IMR-90 (cell line): ENCODE data around the gene TMBIM6. TPM values are rescaled to one million over a fixed set of nuclear protein-coding genes. Genes with fewer than 3 reads are reported as not detected.

ENCODE experiments used
- ATAC-seq: fragments of 200-7000 bp; cut with Tn5 transposase; 2 replicates; pipeline ENCODE4 v1.9.1; 2020; ENCODE audit warnings: low read depth, mild to moderate bottlenecking, moderate library complexity
- BruUV-seq: library from RNA; stranded (reverse); fragments of 400-500 nt; replicated peaks from 2 replicates; lab custom pipeline; 2021; lab: Mats Ljungman, UMichigan
- CTCF ChIA-PET: fragments of 300-600 bp; formaldehyde crosslinking; extraction: SDS; loops from one replicate; lab custom pipeline; 2021; ENCODE audit warnings: antibody characterized with exemption; lab: Yijun Ruan, JAX
- POLR2A ChIA-PET: fragments of 300-600 bp; sonication (Branson Sonifier 250); formaldehyde crosslinking; loops from one replicate; lab custom pipeline; 2022; ENCODE audit warnings: antibody characterized with exemption; ENCODE audit not compliant: unreplicated experiment; lab: Charles Lee
- DNase-seq: peaks from one replicate; pipeline ENCODE4 v3.0.0; 2013
- H2AFZ ChIP-seq: replicated peaks from 2 replicates; pipeline ENCODE3; 2013; ENCODE audit warnings: low read length, mild to moderate bottlenecking; ENCODE audit not compliant: poor library complexity
- H2AK5ac ChIP-seq: 2 replicates; pipeline ENCODE4 v1.6.1; 2013; ENCODE audit warnings: low read depth, low read length, inconsistent platforms
- H2AK9ac ChIP-seq: replicated peaks from 2 replicates; pipeline ENCODE3; 2013; ENCODE audit warnings: mild to moderate bottlenecking, low read depth, low read length, moderate library complexity; ENCODE audit not compliant: poor library complexity
- H2BK120ac ChIP-seq: 2 replicates; pipeline ENCODE4 v1.6.1; 2013; ENCODE audit warnings: low read depth, low read length, inconsistent platforms
- H2BK15ac ChIP-seq: 3 replicates; pipeline ENCODE4 v1.6.1; 2013; ENCODE audit warnings: low read depth, low read length, inconsistent platforms
- H2BK20ac ChIP-seq: 2 replicates; pipeline ENCODE4 v1.6.1; 2013; ENCODE audit warnings: low read depth, mild to moderate bottlenecking, inconsistent platforms, low read length, moderate library complexity
- H2BK5ac ChIP-seq: 2 replicates; pipeline ENCODE4 v1.6.1; 2013; ENCODE audit warnings: mild to moderate bottlenecking, low read depth, low read length, inconsistent platforms; ENCODE audit not compliant: poor library complexity, severe bottlenecking
- H3K14ac ChIP-seq: replicated peaks from 2 replicates; pipeline ENCODE4 v1.6.1; 2013; ENCODE audit warnings: low read depth, low read length, inconsistent platforms
- H3K18ac ChIP-seq: 2 replicates; pipeline ENCODE4 v1.6.1; 2013; ENCODE audit warnings: low read depth, low read length, control low read depth
- H3K23ac ChIP-seq: 2 replicates; pipeline ENCODE4 v1.6.1; 2013; ENCODE audit warnings: low read depth, low read length, inconsistent platforms
- H3K27ac ChIP-seq: 2 replicates; pipeline ENCODE4 v1.5.1; 2013; ENCODE audit warnings: mild to moderate bottlenecking, control low read depth, low read length; ENCODE audit not compliant: insufficient read depth
- H3K27me3 ChIP-seq: 2 replicates; pipeline ENCODE4 v1.6.1; 2013; ENCODE audit warnings: low read length; ENCODE audit not compliant: control insufficient read depth, insufficient read depth
- H3K36me3 ChIP-seq: 2 replicates; pipeline ENCODE4 v1.6.1; 2013; ENCODE audit warnings: low read length, mixed read lengths; ENCODE audit not compliant: control insufficient read depth, insufficient read depth
- H3K4ac ChIP-seq: 2 replicates; pipeline ENCODE4 v1.6.1; 2013; ENCODE audit warnings: low read depth, low read length, inconsistent platforms
- H3K4me1 ChIP-seq: 2 replicates; pipeline ENCODE4 v1.6.1; 2013; ENCODE audit warnings: low read length, mixed read lengths; ENCODE audit not compliant: control insufficient read depth, insufficient read depth
- H3K4me2 ChIP-seq: 2 replicates; pipeline ENCODE4 v1.6.1; 2013; ENCODE audit warnings: low read depth, mild to moderate bottlenecking, control low read depth, low read length, moderate library complexity
- H3K4me3 ChIP-seq: 2 replicates; pipeline ENCODE4 v1.5.1; 2013; ENCODE audit warnings: low read depth, mild to moderate bottlenecking, control low read depth, low read length, moderate library complexity; ENCODE audit not compliant: insufficient read depth
- H3K56ac ChIP-seq: 2 replicates; pipeline ENCODE4 v1.6.1; 2013; ENCODE audit warnings: low read length, inconsistent platforms; ENCODE audit not compliant: insufficient read depth; ENCODE audit errors: extremely low read depth
- H3K79me1 ChIP-seq, 2 experiments: 2 replicates each; pipeline ENCODE4 v1.6.1; 2013; ENCODE audit warnings: low read length in 2 of 2, inconsistent platforms in 1 of 2, low read depth in 1 of 2
- H3K9ac ChIP-seq: 2 replicates; pipeline ENCODE4 v1.6.1; 2013; ENCODE audit warnings: low read depth, low read length, control low read depth
- H3K9me1 ChIP-seq: 2 replicates; pipeline ENCODE4 v1.6.1; 2013; ENCODE audit warnings: low read length, inconsistent platforms; ENCODE audit not compliant: insufficient read depth
- H3K9me3 ChIP-seq: 2 replicates; pipeline ENCODE4 v1.6.1; 2013; ENCODE audit warnings: low read length; ENCODE audit not compliant: control insufficient read depth, insufficient read depth
- H4K20me1 ChIP-seq: 2 replicates; pipeline ENCODE4 v1.6.1; 2013; ENCODE audit warnings: low read length, inconsistent platforms; ENCODE audit not compliant: insufficient read depth
- H4K5ac ChIP-seq: 2 replicates; pipeline ENCODE4 v1.6.1; 2013; ENCODE audit warnings: mild to moderate bottlenecking, low read depth, low read length, control low read depth
- H4K8ac ChIP-seq, 2 experiments: 2 replicates each; pipeline ENCODE4 v1.6.1; 2013; ENCODE audit warnings: low read depth in 2 of 2, low read length in 2 of 2, control low read depth in 1 of 2, inconsistent platforms in 1 of 2
- H4K91ac ChIP-seq: 2 replicates; pipeline ENCODE4 v1.6.1; 2013; ENCODE audit warnings: low read depth, low read length, inconsistent platforms; ENCODE audit not compliant: insufficient read depth
- FOS ChIP-seq: fragments of 150-350 bp; IDR thresholded peaks from 2 replicates; pipeline ENCODE4 v1.6.1; 2016; ENCODE audit warnings: low read depth, low read length
- WGBS, 2 experiments: methylation state at CpG; one replicate each; pipeline versions ENCODE4 v1.1.5 to v1.1.7; 2013; ENCODE audit warnings: missing lambda C conversion rate in 2 of 2; ENCODE audit not compliant: insufficient read length in 1 of 2; ENCODE audit errors: extremely low coverage in 2 of 2; 5-methylcytosine and 5-hydroxymethylcytosine counted together
- dilution Hi-C: fragments of 300-500 bp; cut with HindIII; formaldehyde crosslinking; loops from one replicate; pipeline ENCODE4 v1.14.3; 2018; ENCODE audit warnings: low sequenced_read_pairs; ENCODE audit not compliant: unreplicated experiment
- in situ Hi-C: fragments of 300-500 bp; cut with MboI; formaldehyde crosslinking; loops from 3 replicates; pipeline ENCODE4 v1.14.3; 2019; ENCODE audit warnings: low sequenced_read_pairs, inconsistent platforms, mixed read lengths
- intact Hi-C: fragments of 100-400 bp; cut with micrococcal nuclease; formaldehyde crosslinking; loops from 2 replicates; pipeline ENCODE4 v1.10.0; 2022
- polyA plus RNA-seq, 3 experiments: library from polyadenylated mRNA; depleted of rRNA; stranded (reverse); fragments of >200 nt; gene quantifications; 2 replicates each; pipeline ENCODE4 v1.2.3, GENCODE V29; 2012; ENCODE audit warnings: low replicate concordance in 1 of 3
- total RNA-seq: library from RNA; depleted of rRNA; stranded (reverse); fragments of >200 nt; gene quantifications from 2 replicates; pipeline ENCODE4 v1.2.3, GENCODE V29; 2012

Gene TMBIM6
- total and polyA plus RNA-seq, 2 of the 4 experiments (the other 2 are of a cell fraction): 255 to 285 TPM

DNA sequence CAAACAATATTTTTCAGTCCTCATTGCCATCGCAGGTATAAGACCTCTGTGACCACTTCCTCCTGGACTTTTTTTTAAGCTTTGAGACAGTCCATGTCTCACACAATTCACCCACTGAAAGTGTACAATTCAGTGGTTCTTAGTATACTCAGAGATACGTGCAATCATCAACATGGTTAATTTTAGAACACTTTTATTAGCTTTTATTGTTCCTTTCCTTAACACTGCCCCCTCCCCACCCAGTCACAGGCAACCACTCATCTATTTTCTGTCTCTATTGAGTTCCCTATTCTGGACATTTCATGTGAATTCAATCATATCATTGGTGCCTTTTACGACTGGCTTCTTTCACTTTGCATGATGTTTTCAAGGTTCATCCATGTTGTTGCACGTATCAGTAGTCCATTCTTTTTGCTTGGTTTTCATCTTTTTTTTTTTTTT, 70.6 kb downstream of the TMBIM6 start:
- CTCF ChIA-PET: no interaction called here
- Histone ChIP-seq H3K27ac (no peak overlapping the region), H4K91ac (no peak overlapping the region), H3K9ac (no peak overlapping the region), H4K5ac (no peak overlapping the region), H3K27me3 (no peaks in the 10 kb centered on the region), H2BK20ac (no peak overlapping the region), H3K23ac (no peak overlapping the region), H3K56ac (no peak overlapping the region), H2AFZ (no peak overlapping the region), H2AK9ac (no peak overlapping the region), H2BK15ac (no peak overlapping the region), H3K79me1 (peaks cover 31 to 84% of the 10 kb centered on the region in 2 experiments), H3K4me2 (no peak overlapping the region), H3K18ac (no peak overlapping the region), H2BK5ac (no peak overlapping the region), H4K8ac (no peak overlapping the region), H3K4ac (no peak overlapping the region), H3K14ac (no peak overlapping the region), H3K9me1 (peaks cover 14% of the 10 kb centered on the region), H3K4me1 (peaks cover 18% of the 10 kb centered on the region), H3K36me3 (peaks cover 11% of the 10 kb centered on the region), H2BK120ac (no peak overlapping the region), H3K4me3 (no peak overlapping the region), H2AK5ac (no peak overlapping the region), H4K20me1 (peaks cover 85% of the 10 kb centered on the region), H3K9me3 (no peaks in the 10 kb centered on the region)
- POLR2A ChIA-PET: no interaction called here
- dilution Hi-C loops: no loop called here
- WGBS, 2 experiments: 89% methylated on average over 3 of the region's 4 CpGs; no CpG with 5 or more reads in 1 of the 2 experiments
- no TSS peak for BruUV-seq
- no peak for DNase-seq
- no peak for ATAC-seq
- in situ Hi-C loops: no loop called here
- TF ChIP-seq FOS: no peak
- intact Hi-C loops: no loop called here
